Activated CD4-positive, alpha-beta T cell treated with anti-CD3 and anti-CD28 coated beads for 1 hour (primary cell): ENCODE results near the gene FANCM.

Experiments used
- DNase-seq: peaks from one replicate; pipeline ENCODE4 v3.0.0-alpha.2; 2020

Gene FANCM

GRCh38 chr14:45238988-45239387 lies 103.3 kb downstream of the FANCM start:
- DNase-seq: no peak

GRCh38 chr14:45242706-45243105 lies 107.0 kb downstream of the FANCM start:
- no peak for DNase-seq

DNA sequence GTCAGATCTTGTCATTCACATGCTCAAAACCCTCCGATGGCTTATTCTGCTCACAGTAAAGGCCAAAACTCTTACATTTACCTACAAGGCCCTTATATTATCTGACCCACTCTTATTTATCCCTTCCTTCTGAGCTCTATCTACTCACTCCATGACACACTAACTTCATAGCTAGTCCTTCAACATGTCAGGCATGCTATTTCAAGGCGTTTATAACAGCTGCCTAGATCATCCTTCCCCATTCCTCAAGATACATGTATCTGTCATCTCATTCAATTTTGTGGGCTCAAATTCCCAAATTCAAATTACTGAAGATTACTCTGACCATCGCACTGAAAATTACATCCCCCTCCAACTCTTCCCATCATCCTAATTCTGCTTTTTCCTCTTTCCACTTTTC lies 110.4 kb downstream of the FANCM start:
- DNase-seq: no peak

DNA sequence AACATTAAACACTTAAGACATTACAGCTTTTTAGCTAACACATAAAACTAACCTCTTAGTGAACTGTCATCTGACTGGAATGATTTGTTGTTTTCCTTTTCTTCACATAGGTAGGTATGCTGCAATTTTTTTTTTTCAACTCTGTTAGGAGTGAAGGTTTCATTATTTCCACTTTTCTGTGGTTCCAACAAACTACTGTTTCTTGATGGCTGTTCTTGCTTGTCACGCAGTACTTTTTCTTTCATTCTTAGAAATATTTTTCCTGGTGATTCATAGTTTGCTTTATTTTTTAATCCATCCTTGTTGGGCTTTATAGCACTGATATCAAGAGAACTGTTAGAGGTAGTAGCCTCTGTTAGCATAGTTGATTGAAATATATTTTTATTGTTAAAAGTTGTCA lies 111.0 kb downstream of the FANCM start:
- DNase-seq: no peak

GRCh38 chr14:45247427-45247826 lies 111.7 kb downstream of the FANCM start:
- no peak for DNase-seq

- no peak for DNase-seq
Observed at GRCh38 chr14:45249856-45250575, 114.3 kb downstream of the FANCM start.
